Osteoblast (primary cell): ENCODE measurements around the gene BPTF. TPM values are rescaled to one million over a fixed set of nuclear protein-coding genes. Genes with fewer than 3 reads are reported as not detected.
"Not testable (repeated sequence)": the region's sequence is repeated elsewhere in the genome, so short reads cannot be mapped to it uniquely, and the experiment has no call there.

Experiments used
- DNase-seq: peaks from one replicate; pipeline ENCODE4 v3.0.0; 2011; ENCODE audit warnings: low spot score, mixed read lengths; ENCODE audit not compliant: insufficient read length; ENCODE audit errors: missing footprints
- H2AFZ ChIP-seq: 2 replicates; pipeline ENCODE4 v1.6.0; 2011; ENCODE audit warnings: mild to moderate bottlenecking, low read length
- H3K27ac ChIP-seq: 2 replicates; pipeline ENCODE4 v1.5.1; 2011; ENCODE audit warnings: mild to moderate bottlenecking, low read depth, low read length, moderate library complexity
- H3K27me3 ChIP-seq: 2 replicates; pipeline ENCODE4 v1.6.0; 2012; ENCODE audit warnings: mild to moderate bottlenecking, control low read depth, inconsistent platforms, low read length, moderate library complexity; ENCODE audit not compliant: insufficient read depth
- H3K36me3 ChIP-seq: 2 replicates; pipeline ENCODE4 v1.5.1; 2011; ENCODE audit warnings: mild to moderate bottlenecking, low read length, control low read depth, moderate library complexity; ENCODE audit not compliant: insufficient read depth
- H3K4me1 ChIP-seq: 2 replicates; pipeline ENCODE4 v1.5.1; 2011; ENCODE audit warnings: mild to moderate bottlenecking, low read length, control low read depth, moderate library complexity; ENCODE audit not compliant: insufficient read depth
- H3K4me2 ChIP-seq: 2 replicates; pipeline ENCODE4 v1.6.0; 2011; ENCODE audit warnings: mild to moderate bottlenecking, low read length; ENCODE audit not compliant: insufficient read depth
- H3K4me3 ChIP-seq: fragments of 200-600 bp; sonication (generic); 3 replicates; pipeline ENCODE4 v1.5.1; 2012; ENCODE audit warnings: mild to moderate bottlenecking, low read length, inconsistent platforms; ENCODE audit not compliant: insufficient read depth
- H3K79me2 ChIP-seq: 2 replicates; pipeline ENCODE4 v1.6.0; 2012; ENCODE audit warnings: mild to moderate bottlenecking, low read length, control low read depth, inconsistent platforms; ENCODE audit not compliant: insufficient read depth
- H3K9me3 ChIP-seq: 2 replicates; pipeline ENCODE4 v1.5.1; 2011; ENCODE audit warnings: low read depth, low read length, control low read depth
- H4K20me1 ChIP-seq: 2 replicates; pipeline ENCODE4 v1.6.0; 2012; ENCODE audit warnings: mild to moderate bottlenecking, low read length, control low read depth; ENCODE audit not compliant: insufficient read depth
- CTCF ChIP-seq: IDR thresholded peaks from 2 replicates; pipeline ENCODE4 v1.5.1; 2011; ENCODE audit warnings: mild to moderate bottlenecking, low read depth, low read length, moderate library complexity; ENCODE audit errors: extremely low read depth
- total RNA-seq: library from RNA; depleted of rRNA; stranded (reverse); fragments of >200 nt; gene quantifications from 2 replicates; pipeline ENCODE4 v1.2.3, GENCODE V29; 2012

Gene BPTF
- total RNA-seq, 1 donor: 59.7 TPM

GRCh38 chr17:68019336-68019674 is 194.0 kb downstream of the BPTF start:
- DNase-seq: no peak
- no peaks in the 10 kb centered on the region for H4K20me1 ChIP-seq
- no peaks in the 10 kb centered on the region for H3K79me2 ChIP-seq
- no peak overlapping the region for H2AFZ ChIP-seq
- H3K4me2 ChIP-seq: peak overlapping the region; percentile 53
- H3K36me3 ChIP-seq: no peaks in the 10 kb centered on the region
- H3K27me3 ChIP-seq: peaks cover 8% of the 10 kb centered on the region
- no peak for TF ChIP-seq CTCF
- H3K4me1 ChIP-seq: peaks cover 4% of the 10 kb centered on the region
- no peak overlapping the region for H3K27ac ChIP-seq
- H3K4me3 ChIP-seq: no peak overlapping the region
- H3K9me3 ChIP-seq: no peaks in the 10 kb centered on the region

- H3K4me1 ChIP-seq: peaks cover 4% of the 10 kb centered on the region
- no peaks in the 10 kb centered on the region for H3K9me3 ChIP-seq
- H3K27me3 ChIP-seq: peaks cover 6% of the 10 kb centered on the region
- no peaks in the 10 kb centered on the region for H3K36me3 ChIP-seq
- no peak for TF ChIP-seq CTCF
- H4K20me1 ChIP-seq: no peaks in the 10 kb centered on the region
- H3K4me2 ChIP-seq: peak overlapping the region; percentile 95
- H3K27ac ChIP-seq: peak overlapping the region; percentile 58
- DNase-seq: peak; percentile 98
- peak overlapping the region; percentile 80 for H3K4me3 ChIP-seq
- peak overlapping the region; percentile 97 for H2AFZ ChIP-seq
- no peaks in the 10 kb centered on the region for H3K79me2 ChIP-seq
Observed at GRCh38 chr17:68019675-68020408, 194.5 kb downstream of the BPTF start.

- no peak for DNase-seq
- no peaks in the 10 kb centered on the region for H3K79me2 ChIP-seq
- H3K36me3 ChIP-seq: no peaks in the 10 kb centered on the region
- peaks cover 4% of the 10 kb centered on the region for H3K4me1 ChIP-seq
- H3K4me3 ChIP-seq: peak overlapping the region; percentile 80
- no peaks in the 10 kb centered on the region for H4K20me1 ChIP-seq
- peak overlapping the region; percentile 95 for H3K4me2 ChIP-seq
- H3K27me3 ChIP-seq: peaks cover 3% of the 10 kb centered on the region
- peak overlapping the region; percentile 58 for H3K27ac ChIP-seq
- TF ChIP-seq CTCF: no peak
- peak overlapping the region; percentile 97 for H2AFZ ChIP-seq
- no peaks in the 10 kb centered on the region for H3K9me3 ChIP-seq
Observed at GRCh38 chr17:68020409-68020756, 195.1 kb downstream of the BPTF start.

- peak overlapping the region; percentile 58 for H3K27ac ChIP-seq
- not testable (repeated sequence) for H3K4me1 ChIP-seq, H3K27me3 ChIP-seq, DNase-seq, H3K9me3 ChIP-seq, H4K20me1 ChIP-seq, H3K79me2 ChIP-seq, H3K36me3 ChIP-seq
- peak overlapping the region; percentile 95 for H3K4me2 ChIP-seq
- H2AFZ ChIP-seq: peak overlapping the region; percentile 97
- H3K4me3 ChIP-seq: peak overlapping the region; percentile 80
Observed at GRCh38 chr17:68020791-68021190, 195.5 kb downstream of the BPTF start.
